Thyroid gland (tissue), 4 donors: Measurements from ENCODE around the gene ZNF775.

ENCODE experiments used
- CTCF ChIP-seq, 6 experiments: fragments of 200-600 bp in 3 of 6; fragments of 450-650 bp in 3 of 6; sonication (generic) in 3 of 6; IDR thresholded peaks; one replicate each; pipeline ENCODE4 v1.5.1; 2016 to 2019; ENCODE audit warnings: antibody characterized with exemption in 6 of 6, mild to moderate bottlenecking in 2 of 6, inconsistent platforms in 1 of 6, moderate library complexity in 1 of 6
- POLR2A ChIP-seq, 2 donors: fragments of 450-650 bp; IDR thresholded peaks; one replicate each; pipeline ENCODE4 v1.6.1; 2017; ENCODE audit warnings: antibody characterized with exemption in 2 of 2, mild to moderate bottlenecking in 2 of 2, moderate library complexity in 1 of 2

DNA sequence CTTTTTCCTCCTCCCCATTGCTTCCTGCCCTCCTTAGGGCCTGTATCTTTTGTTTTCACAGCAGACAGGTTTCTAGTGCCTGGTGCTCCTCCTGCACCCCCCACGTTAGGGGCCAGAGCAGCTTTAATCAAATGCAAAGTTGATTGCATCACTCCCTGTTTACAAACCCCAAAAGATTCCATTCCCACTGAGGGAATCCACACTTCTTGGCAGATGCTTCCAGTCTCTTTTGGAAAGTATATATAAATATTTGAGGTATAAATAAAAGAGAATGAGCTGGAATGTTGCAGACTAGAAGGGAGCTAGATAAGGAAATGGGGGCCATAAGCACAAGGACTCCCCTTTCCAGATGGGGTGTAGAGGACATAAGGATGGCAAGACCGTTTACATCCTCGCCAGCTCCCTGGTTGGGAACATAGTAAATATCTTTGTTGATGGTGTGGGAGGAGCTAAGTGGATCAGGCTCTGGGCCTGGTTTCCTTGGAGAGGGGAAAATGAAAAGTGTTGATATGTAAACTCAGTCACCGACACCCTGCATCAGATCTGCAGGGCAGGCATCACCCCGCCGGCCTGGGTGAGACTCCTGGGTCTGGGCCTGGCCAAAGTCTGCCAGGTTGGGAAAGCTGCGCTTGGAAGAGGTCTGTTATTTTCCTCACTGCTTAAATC, 43.9 kb upstream of the ZNF775 start:
- no peak for TF ChIP-seq CTCF (IDR thresholded peaks at IDR 0.05)
- no peak for TF ChIP-seq POLR2A (IDR thresholded peaks at IDR 0.05)
